PC-3 (cell line): ENCODE measurements around the gene UHMK1. TPM values are rescaled to one million over a fixed set of nuclear protein-coding genes. Genes with fewer than 3 reads are reported as not detected.
"Not testable (repeated sequence)": the region's sequence is repeated elsewhere in the genome, so short reads cannot be mapped to it uniquely, and the experiment has no call there.

Source experiments
- ATAC-seq: fragments of 200-7000 bp; cut with Tn5 transposase; 2 replicates; pipeline ENCODE4 v1.9.1; 2020; ENCODE audit warnings: mild to moderate bottlenecking, moderate library complexity
- BruUV-seq: library from RNA; stranded (reverse); fragments of 400-500 nt; replicated peaks from 2 replicates; lab custom pipeline; 2021; lab: Mats Ljungman, UMichigan
- CTCF ChIA-PET: fragments of 300-600 bp; sonication (Branson Sonifier 250); formaldehyde crosslinking; loops from one replicate; lab custom pipeline; 2022; ENCODE audit warnings: antibody characterized with exemption; lab: Charles Lee
- POLR2A ChIA-PET: fragments of 300-600 bp; sonication (Branson Sonifier 250); formaldehyde crosslinking; loops from one replicate; lab custom pipeline; 2022; ENCODE audit warnings: antibody characterized with exemption; ENCODE audit not compliant: unreplicated experiment; lab: Charles Lee
- DNase-seq: peaks from one replicate; pipeline ENCODE4 v3.0.0-alpha.2; 2015
- H2AFZ ChIP-seq: fragments of 300-600 bp; sonication (generic); 2 replicates; pipeline ENCODE4 v1.6.0; 2016; ENCODE audit warnings: antibody characterized with exemption, low read length
- H3F3A ChIP-seq: fragments of 300-600 bp; sonication (generic); one replicate; pipeline ENCODE4 v1.6.0; 2017; ENCODE audit warnings: antibody characterized with exemption, low read length, control low read depth, mild to moderate bottlenecking; ENCODE audit not compliant: unreplicated experiment
- H3K27ac ChIP-seq: fragments of 300-600 bp; sonication (generic); 2 replicates; pipeline ENCODE4 v1.5.1; 2016; ENCODE audit warnings: mild to moderate bottlenecking, low read length
- H3K27me3 ChIP-seq: fragments of 300-600 bp; sonication (generic); 2 replicates; pipeline ENCODE4 v1.6.1; 2016; ENCODE audit warnings: low read length, mixed read lengths
- H3K36me3 ChIP-seq: fragments of 300-600 bp; sonication (generic); 2 replicates; pipeline ENCODE4 v1.6.1; 2016; ENCODE audit warnings: low read depth, mixed run types, low read length, mixed read lengths
- H3K4me1 ChIP-seq: fragments of 300-600 bp; sonication (generic); 2 replicates; pipeline ENCODE4 v1.5.1; 2016; ENCODE audit warnings: low read length; ENCODE audit not compliant: insufficient read depth
- H3K4me2 ChIP-seq: fragments of 300-600 bp; sonication (generic); 2 replicates; pipeline ENCODE4 v1.6.0; 2016; ENCODE audit warnings: low read length
- H3K4me3 ChIP-seq: fragments of 300-600 bp; sonication (generic); 2 replicates; pipeline ENCODE4 v1.5.1; 2016; ENCODE audit warnings: mild to moderate bottlenecking, low read length, mixed read lengths
- H3K79me2 ChIP-seq: fragments of 300-600 bp; sonication (generic); 2 replicates; pipeline ENCODE4 v1.6.1; 2017; ENCODE audit warnings: low read length, mixed read lengths
- H3K9ac ChIP-seq: fragments of 300-600 bp; sonication (generic); 2 replicates; pipeline ENCODE4 v1.6.0; 2016; ENCODE audit warnings: mild to moderate bottlenecking, low read length
- H3K9me2 ChIP-seq: fragments of 300-600 bp; sonication (generic); replicated peaks from 2 replicates; pipeline ENCODE4 v1.6.1; 2016; ENCODE audit warnings: mixed run types, low read length, mixed read lengths
- H3K9me3 ChIP-seq: fragments of 300-600 bp; sonication (generic); 2 replicates; pipeline ENCODE4 v1.6.1; 2016; ENCODE audit warnings: low read length, mixed read lengths
- H4K20me1 ChIP-seq: fragments of 300-600 bp; sonication (generic); 2 replicates; pipeline ENCODE4 v1.6.1; 2016; ENCODE audit warnings: low read length, mixed read lengths
- EZH2 ChIP-seq: fragments of 300-600 bp; sonication (generic); IDR thresholded peaks from one replicate; pipeline ENCODE4 v1.6.1; 2017; ENCODE audit warnings: antibody characterized with exemption, mild to moderate bottlenecking, low read length; ENCODE audit not compliant: unreplicated experiment
- EZH2phosphoT487 ChIP-seq: fragments of 300-600 bp; sonication (generic); IDR thresholded peaks from 2 replicates; pipeline ENCODE4 v1.6.1; 2018; ENCODE audit warnings: mild to moderate bottlenecking, antibody characterized with exemption, low read length, borderline replicate concordance
- intact Hi-C: fragments of 100-400 bp; cut with micrococcal nuclease; formaldehyde crosslinking; loops from 2 replicates; pipeline ENCODE4 v1.9.0; 2023
- total RNA-seq: library from RNA; depleted of rRNA; stranded (reverse); fragments of >200 nt; gene quantifications from 2 replicates; pipeline ENCODE4 v1.2.3, GENCODE V29; 2014
- TF ChIP-seq, protein P1 (sequence below): fragments of 300-600 bp; sonication (generic); conservative IDR thresholded peaks from 2 replicates; pipeline ENCODE4 v1.5.1; 2017; ENCODE audit warnings: antibody characterized with exemption, low read depth, mild to moderate bottlenecking, low read length

Gene UHMK1
- total RNA-seq, 1 experiment from 2014 or later = 69.4 TPM

DNA sequence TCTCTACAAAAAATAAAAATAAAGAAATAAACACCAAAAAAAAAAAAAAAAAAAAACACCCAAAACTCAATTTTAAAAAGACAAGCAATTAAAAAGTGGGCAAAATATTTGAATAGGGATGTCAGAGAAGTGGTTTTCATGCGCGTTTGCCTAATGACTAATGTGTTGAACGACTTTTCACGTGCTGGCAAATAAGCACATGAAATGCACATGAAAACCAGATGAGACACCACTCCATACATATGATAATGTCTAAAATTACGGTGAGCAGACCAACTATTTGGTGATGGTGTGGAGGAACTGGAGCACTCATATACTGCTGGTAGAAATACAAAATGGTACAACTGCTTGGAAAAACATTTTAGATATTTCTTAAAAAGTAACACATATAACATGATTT is 39.4 kb upstream of the UHMK1 start:
- intact Hi-C loops = no loop called here

DNA sequence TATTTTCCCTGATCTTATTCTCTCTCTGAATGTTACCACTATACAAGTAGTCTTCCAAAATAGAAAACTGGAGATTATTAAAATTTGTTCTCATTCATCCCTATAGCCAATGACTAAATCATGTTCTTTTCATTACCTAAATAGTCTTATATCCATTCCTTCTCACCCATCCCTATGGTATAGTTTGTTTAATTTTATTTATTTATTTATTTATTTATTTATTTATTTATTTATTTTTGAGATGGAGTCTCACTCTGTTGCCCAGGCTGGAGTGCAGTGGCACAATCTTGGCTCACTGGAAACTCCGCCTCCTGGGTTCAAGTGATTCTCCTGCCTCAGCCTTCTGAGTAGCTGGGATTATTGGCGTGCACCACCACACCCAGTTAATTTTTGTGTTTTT is 35.2 kb upstream of the UHMK1 start:
- H3K79me2 ChIP-seq, H3K9ac ChIP-seq, CTCF ChIA-PET, H3K4me3 ChIP-seq, H3K4me1 ChIP-seq, H2AFZ ChIP-seq, H3K9me2 ChIP-seq, POLR2A ChIA-PET, DNase-seq, H3K4me2 ChIP-seq, intact Hi-C loops, H3K9me3 ChIP-seq, ATAC-seq, H3K27me3 ChIP-seq, H3F3A ChIP-seq, H4K20me1 ChIP-seq, BruUV-seq, H3K36me3 ChIP-seq, H3K27ac ChIP-seq: not testable (repeated sequence)

More for the DNA sequence above, 39.4 kb upstream of the UHMK1 start:
- 0 out of 2 replicates have a peak overlapping the region, but pooled peaks have one; percentile 25 for H2AFZ ChIP-seq
- H3K4me3 ChIP-seq = no peak overlapping the region
- H3K9me3 ChIP-seq = no peaks in the 10 kb centered on the region
- DNase-seq (peak; percentile 14), ATAC-seq (no peak)
- H3K4me1 ChIP-seq = no peaks in the 10 kb centered on the region
- no peaks in the 10 kb centered on the region for H3F3A ChIP-seq
- no peaks in the 10 kb centered on the region for H3K27me3 ChIP-seq
- H3K9ac ChIP-seq = no peak overlapping the region
- TF ChIP-seq, protein P1, sequence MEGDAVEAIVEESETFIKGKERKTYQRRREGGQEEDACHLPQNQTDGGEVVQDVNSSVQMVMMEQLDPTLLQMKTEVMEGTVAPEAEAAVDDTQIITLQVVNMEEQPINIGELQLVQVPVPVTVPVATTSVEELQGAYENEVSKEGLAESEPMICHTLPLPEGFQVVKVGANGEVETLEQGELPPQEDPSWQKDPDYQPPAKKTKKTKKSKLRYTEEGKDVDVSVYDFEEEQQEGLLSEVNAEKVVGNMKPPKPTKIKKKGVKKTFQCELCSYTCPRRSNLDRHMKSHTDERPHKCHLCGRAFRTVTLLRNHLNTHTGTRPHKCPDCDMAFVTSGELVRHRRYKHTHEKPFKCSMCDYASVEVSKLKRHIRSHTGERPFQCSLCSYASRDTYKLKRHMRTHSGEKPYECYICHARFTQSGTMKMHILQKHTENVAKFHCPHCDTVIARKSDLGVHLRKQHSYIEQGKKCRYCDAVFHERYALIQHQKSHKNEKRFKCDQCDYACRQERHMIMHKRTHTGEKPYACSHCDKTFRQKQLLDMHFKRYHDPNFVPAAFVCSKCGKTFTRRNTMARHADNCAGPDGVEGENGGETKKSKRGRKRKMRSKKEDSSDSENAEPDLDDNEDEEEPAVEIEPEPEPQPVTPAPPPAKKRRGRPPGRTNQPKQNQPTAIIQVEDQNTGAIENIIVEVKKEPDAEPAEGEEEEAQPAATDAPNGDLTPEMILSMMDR = no peak
- TF ChIP-seq EZH2 (no peak), EZH2phosphoT487 (no peak)
- ChIA-PET POLR2A (no interaction called here), CTCF (no interaction called here)
- BruUV-seq = no TSS peak
- no peaks in the 10 kb centered on the region for H3K79me2 ChIP-seq
- no peaks in the 10 kb centered on the region for H3K9me2 ChIP-seq
- no peak overlapping the region for H3K4me2 ChIP-seq
- H3K36me3 ChIP-seq = no peaks in the 10 kb centered on the region
- no peaks in the 10 kb centered on the region for H4K20me1 ChIP-seq
- H3K27ac ChIP-seq = no peak overlapping the region

DNA sequence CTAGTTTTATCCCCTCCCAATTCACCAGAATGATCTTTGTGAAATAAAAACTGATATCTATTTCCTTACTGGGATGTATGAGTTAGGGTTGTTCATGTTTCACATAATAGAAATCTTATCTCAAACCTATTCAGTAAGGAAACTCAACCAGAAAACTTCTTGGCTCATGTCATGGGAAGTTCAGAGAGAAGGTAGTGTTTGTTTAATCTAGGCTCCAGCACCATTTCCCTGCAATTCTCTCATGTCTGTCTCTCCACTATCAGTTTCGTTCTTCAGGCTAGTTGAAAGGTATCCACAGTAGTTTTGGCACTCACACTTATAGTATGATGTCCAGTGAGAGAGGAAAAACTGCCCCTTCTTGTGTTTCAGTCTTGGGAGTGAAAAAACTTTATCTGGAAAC is 34.6 kb upstream of the UHMK1 start:
- TF ChIP-seq, protein P1 = no peak
- TF ChIP-seq EZH2phosphoT487 = no peak
- TF ChIP-seq EZH2 = no peak
- POLR2A ChIA-PET = no interaction called here
- no peak for ATAC-seq
- H2AFZ ChIP-seq = no peak overlapping the region
- H3K4me1 ChIP-seq = no peaks in the 10 kb centered on the region
- no peak overlapping the region for H3K27ac ChIP-seq
- BruUV-seq = no TSS peak
- no peaks in the 10 kb centered on the region; the same call in 1 of the 2 replicates for H3K27me3 ChIP-seq
- no peaks in the 10 kb centered on the region for H3K9me3 ChIP-seq
- no peaks in the 10 kb centered on the region for H3K79me2 ChIP-seq
- H3K4me3 ChIP-seq = no peak overlapping the region
- intact Hi-C loops = no loop called here
- no peaks in the 10 kb centered on the region for H4K20me1 ChIP-seq
- H3K4me2 ChIP-seq = no peak overlapping the region
- CTCF ChIA-PET = no interaction called here
- no peaks in the 10 kb centered on the region for H3F3A ChIP-seq
- H3K9me2 ChIP-seq = no peaks in the 10 kb centered on the region
- H3K36me3 ChIP-seq = no peaks in the 10 kb centered on the region
- DNase-seq = no peak
- no peak overlapping the region for H3K9ac ChIP-seq
